NT2/D1 (cell line): ENCODE measurements around the gene DHX29.

Source experiments
- YY1 ChIP-seq: IDR thresholded peaks from 2 replicates; pipeline ENCODE4 v1.6.1; 2011; ENCODE audit not compliant: insufficient read length, insufficient read depth
- ZNF274 ChIP-seq: IDR thresholded peaks from 2 replicates; pipeline ENCODE4 v1.6.1; 2011; ENCODE audit warnings: mild to moderate bottlenecking, low read depth, low read length

DNA sequence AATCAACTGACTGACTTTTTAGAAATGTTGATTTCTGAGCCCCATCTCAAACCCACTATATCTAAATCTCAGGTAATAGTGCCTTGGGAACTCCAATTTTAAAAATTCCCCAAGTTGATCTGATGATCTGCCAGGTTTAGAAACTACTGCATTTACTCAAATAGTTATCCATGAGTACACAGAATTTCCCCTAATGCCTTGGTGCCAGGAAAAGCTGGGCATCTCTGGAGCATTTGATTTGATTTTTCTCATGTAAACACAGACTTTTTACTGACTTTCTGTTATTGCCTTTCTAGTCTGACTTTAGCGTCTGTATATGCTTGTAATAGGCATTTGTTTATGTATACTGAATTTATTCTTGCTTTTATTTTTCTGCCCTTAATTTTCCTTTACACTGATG is 36.1 kb upstream of the DHX29 start:
- no peak for TF ChIP-seq YY1
- TF ChIP-seq ZNF274, result no peak
